IMR-90 (cell line): ENCODE data around the gene CCSER2. TPM values are rescaled to one million over a fixed set of nuclear protein-coding genes. Genes with fewer than 3 reads are reported as not detected.

ENCODE experiments used
- ATAC-seq: fragments of 200-7000 bp; cut with Tn5 transposase; 2 replicates; pipeline ENCODE4 v1.9.1; 2020; ENCODE audit warnings: low read depth, mild to moderate bottlenecking, moderate library complexity
- BruUV-seq: library from RNA; stranded (reverse); fragments of 400-500 nt; replicated peaks from 2 replicates; lab custom pipeline; 2021; lab: Mats Ljungman, UMichigan
- CTCF ChIA-PET: fragments of 300-600 bp; formaldehyde crosslinking; extraction: SDS; loops from one replicate; lab custom pipeline; 2021; ENCODE audit warnings: antibody characterized with exemption; lab: Yijun Ruan, JAX
- POLR2A ChIA-PET: fragments of 300-600 bp; sonication (Branson Sonifier 250); formaldehyde crosslinking; loops from one replicate; lab custom pipeline; 2022; ENCODE audit warnings: antibody characterized with exemption; ENCODE audit not compliant: unreplicated experiment; lab: Charles Lee
- DNase-seq: peaks from one replicate; pipeline ENCODE4 v3.0.0; 2013
- H2AFZ ChIP-seq: replicated peaks from 2 replicates; pipeline ENCODE3; 2013; ENCODE audit warnings: low read length, mild to moderate bottlenecking; ENCODE audit not compliant: poor library complexity
- H2AK5ac ChIP-seq: 2 replicates; pipeline ENCODE4 v1.6.1; 2013; ENCODE audit warnings: low read depth, low read length, inconsistent platforms
- H2AK9ac ChIP-seq: replicated peaks from 2 replicates; pipeline ENCODE3; 2013; ENCODE audit warnings: mild to moderate bottlenecking, low read depth, low read length, moderate library complexity; ENCODE audit not compliant: poor library complexity
- H2BK120ac ChIP-seq: 2 replicates; pipeline ENCODE4 v1.6.1; 2013; ENCODE audit warnings: low read depth, low read length, inconsistent platforms
- H2BK15ac ChIP-seq: 3 replicates; pipeline ENCODE4 v1.6.1; 2013; ENCODE audit warnings: low read depth, low read length, inconsistent platforms
- H2BK20ac ChIP-seq: 2 replicates; pipeline ENCODE4 v1.6.1; 2013; ENCODE audit warnings: low read depth, mild to moderate bottlenecking, inconsistent platforms, low read length, moderate library complexity
- H2BK5ac ChIP-seq: 2 replicates; pipeline ENCODE4 v1.6.1; 2013; ENCODE audit warnings: mild to moderate bottlenecking, low read depth, low read length, inconsistent platforms; ENCODE audit not compliant: poor library complexity, severe bottlenecking
- H3K14ac ChIP-seq: replicated peaks from 2 replicates; pipeline ENCODE4 v1.6.1; 2013; ENCODE audit warnings: low read depth, low read length, inconsistent platforms
- H3K18ac ChIP-seq: 2 replicates; pipeline ENCODE4 v1.6.1; 2013; ENCODE audit warnings: low read depth, low read length, control low read depth
- H3K23ac ChIP-seq: 2 replicates; pipeline ENCODE4 v1.6.1; 2013; ENCODE audit warnings: low read depth, low read length, inconsistent platforms
- H3K27ac ChIP-seq: 2 replicates; pipeline ENCODE4 v1.5.1; 2013; ENCODE audit warnings: mild to moderate bottlenecking, control low read depth, low read length; ENCODE audit not compliant: insufficient read depth
- H3K27me3 ChIP-seq: 2 replicates; pipeline ENCODE4 v1.6.1; 2013; ENCODE audit warnings: low read length; ENCODE audit not compliant: control insufficient read depth, insufficient read depth
- H3K36me3 ChIP-seq: 2 replicates; pipeline ENCODE4 v1.6.1; 2013; ENCODE audit warnings: low read length, mixed read lengths; ENCODE audit not compliant: control insufficient read depth, insufficient read depth
- H3K4ac ChIP-seq: 2 replicates; pipeline ENCODE4 v1.6.1; 2013; ENCODE audit warnings: low read depth, low read length, inconsistent platforms
- H3K4me1 ChIP-seq: 2 replicates; pipeline ENCODE4 v1.6.1; 2013; ENCODE audit warnings: low read length, mixed read lengths; ENCODE audit not compliant: control insufficient read depth, insufficient read depth
- H3K4me2 ChIP-seq: 2 replicates; pipeline ENCODE4 v1.6.1; 2013; ENCODE audit warnings: low read depth, mild to moderate bottlenecking, control low read depth, low read length, moderate library complexity
- H3K4me3 ChIP-seq: 2 replicates; pipeline ENCODE4 v1.5.1; 2013; ENCODE audit warnings: low read depth, mild to moderate bottlenecking, control low read depth, low read length, moderate library complexity; ENCODE audit not compliant: insufficient read depth
- H3K56ac ChIP-seq: 2 replicates; pipeline ENCODE4 v1.6.1; 2013; ENCODE audit warnings: low read length, inconsistent platforms; ENCODE audit not compliant: insufficient read depth; ENCODE audit errors: extremely low read depth
- H3K79me1 ChIP-seq, 2 experiments: 2 replicates each; pipeline ENCODE4 v1.6.1; 2013; ENCODE audit warnings: low read length in 2 of 2, inconsistent platforms in 1 of 2, low read depth in 1 of 2
- H3K9ac ChIP-seq: 2 replicates; pipeline ENCODE4 v1.6.1; 2013; ENCODE audit warnings: low read depth, low read length, control low read depth
- H3K9me1 ChIP-seq: 2 replicates; pipeline ENCODE4 v1.6.1; 2013; ENCODE audit warnings: low read length, inconsistent platforms; ENCODE audit not compliant: insufficient read depth
- H3K9me3 ChIP-seq: 2 replicates; pipeline ENCODE4 v1.6.1; 2013; ENCODE audit warnings: low read length; ENCODE audit not compliant: control insufficient read depth, insufficient read depth
- H4K20me1 ChIP-seq: 2 replicates; pipeline ENCODE4 v1.6.1; 2013; ENCODE audit warnings: low read length, inconsistent platforms; ENCODE audit not compliant: insufficient read depth
- H4K5ac ChIP-seq: 2 replicates; pipeline ENCODE4 v1.6.1; 2013; ENCODE audit warnings: mild to moderate bottlenecking, low read depth, low read length, control low read depth
- H4K8ac ChIP-seq, 2 experiments: 2 replicates each; pipeline ENCODE4 v1.6.1; 2013; ENCODE audit warnings: low read depth in 2 of 2, low read length in 2 of 2, control low read depth in 1 of 2, inconsistent platforms in 1 of 2
- H4K91ac ChIP-seq: 2 replicates; pipeline ENCODE4 v1.6.1; 2013; ENCODE audit warnings: low read depth, low read length, inconsistent platforms; ENCODE audit not compliant: insufficient read depth
- SMC3 ChIP-seq: fragments of 150-350 bp; IDR thresholded peaks from 2 replicates; pipeline ENCODE4 v1.6.1; 2016; ENCODE audit warnings: low read depth, mild to moderate bottlenecking, antibody characterized with exemption, low read length, moderate library complexity
- WGBS, 2 experiments: methylation state at CpG; one replicate each; pipeline versions ENCODE4 v1.1.5 to v1.1.7; 2013; ENCODE audit warnings: missing lambda C conversion rate in 2 of 2; ENCODE audit not compliant: insufficient read length in 1 of 2; ENCODE audit errors: extremely low coverage in 2 of 2; 5-methylcytosine and 5-hydroxymethylcytosine counted together
- dilution Hi-C: fragments of 300-500 bp; cut with HindIII; formaldehyde crosslinking; loops from one replicate; pipeline ENCODE4 v1.14.3; 2018; ENCODE audit warnings: low sequenced_read_pairs; ENCODE audit not compliant: unreplicated experiment
- in situ Hi-C: fragments of 300-500 bp; cut with MboI; formaldehyde crosslinking; loops from 3 replicates; pipeline ENCODE4 v1.14.3; 2019; ENCODE audit warnings: low sequenced_read_pairs, inconsistent platforms, mixed read lengths
- intact Hi-C: fragments of 100-400 bp; cut with micrococcal nuclease; formaldehyde crosslinking; loops from 2 replicates; pipeline ENCODE4 v1.10.0; 2022
- polyA plus RNA-seq, 3 experiments: library from polyadenylated mRNA; depleted of rRNA; stranded (reverse); fragments of >200 nt; gene quantifications; 2 replicates each; pipeline ENCODE4 v1.2.3, GENCODE V29; 2012; ENCODE audit warnings: low replicate concordance in 1 of 3
- total RNA-seq: library from RNA; depleted of rRNA; stranded (reverse); fragments of >200 nt; gene quantifications from 2 replicates; pipeline ENCODE4 v1.2.3, GENCODE V29; 2012

CCSER2 gene
- total and polyA plus RNA-seq, 2 of the 4 experiments (the other 2 are of a cell fraction), result 20.4 to 31.7 TPM

DNA sequence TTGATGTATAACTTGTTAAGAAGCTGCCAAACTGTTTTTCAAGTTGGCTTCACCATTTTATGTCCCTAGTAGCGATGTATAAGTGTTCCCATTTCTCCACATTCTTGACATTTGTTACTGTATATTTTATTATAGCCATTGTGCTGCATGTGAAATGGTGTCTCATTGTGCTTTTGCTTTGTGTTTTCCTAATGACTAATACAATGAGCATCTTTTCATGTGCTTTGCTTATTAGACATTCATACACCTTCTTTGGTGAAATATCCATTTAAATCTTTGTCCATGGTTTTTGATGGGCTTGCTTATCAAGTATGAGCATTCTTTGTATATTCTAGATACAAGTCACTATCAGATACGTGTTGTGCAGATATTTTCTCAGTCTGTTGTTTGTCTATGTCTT, 203.0 kb downstream of the CCSER2 start:
- Histone ChIP-seq H3K23ac (no peak overlapping the region), H2AK5ac (no peak overlapping the region), H2AK9ac (no peak overlapping the region), H3K36me3 (no peaks in the 10 kb centered on the region), H4K5ac (no peak overlapping the region), H3K9me1 (no peaks in the 10 kb centered on the region), H3K4me1 (no peaks in the 10 kb centered on the region), H3K4me3 (no peak overlapping the region), H4K91ac (no peak overlapping the region), H3K4ac (no peak overlapping the region), H2BK5ac (no peak overlapping the region), H2BK15ac (no peak overlapping the region), H3K79me1 (no peaks in the 10 kb centered on the region), H3K27ac (no peak overlapping the region), H3K56ac (no peak overlapping the region), H3K18ac (no peak overlapping the region), H3K27me3 (no peaks in the 10 kb centered on the region), H2BK120ac (no peak overlapping the region), H3K4me2 (no peak overlapping the region), H4K20me1 (no peaks in the 10 kb centered on the region), H2BK20ac (no peak overlapping the region), H3K9ac (no peak overlapping the region), H3K9me3 (no peaks in the 10 kb centered on the region), H2AFZ (no peak overlapping the region), H4K8ac (no peak overlapping the region), H3K14ac (no peak overlapping the region)
- BruUV-seq, result no TSS peak
- ATAC-seq, result no peak
- in situ Hi-C loops (loop anchor here (5.0 to 10.0 kb wide), 3 partner anchors 169 to 387 kb away; no protein-coding TSS in a partner anchor), intact Hi-C loops (no loop called here), dilution Hi-C loops (no loop called here)
- no CpG with 5 or more reads among the region's 2 CpGs for WGBS, 2 experiments
- POLR2A ChIA-PET, result no interaction called here
- no peak for DNase-seq
- CTCF ChIA-PET, result interaction anchor here (1.2 to 1.3 kb wide), 2 partner anchors 102 to 156 kb away, joined by 3 read pairs; no protein-coding TSS in a partner anchor
- no peak for TF ChIP-seq SMC3
